IgD-negative memory B cell (primary cell): ENCODE measurements around the gene BAG3. TPM values are rescaled to one million over a fixed set of nuclear protein-coding genes. Genes with fewer than 3 reads are reported as not detected.
A peak's percentile ranks its signal among the peaks of the same experiment; 100 is the strongest.
"Not testable (repeated sequence)": the region's sequence is repeated elsewhere in the genome, so short reads cannot be mapped to it uniquely, and the experiment has no call there.

Experiments
- H3K27ac Mint-ChIP-seq, 3 donors: one replicate each; pipeline ENCODE4 v1.8.0; 2020 to 2022; ENCODE audit warnings: mild to moderate bottlenecking in 3 of 3, mixed read lengths in 3 of 3, moderate library complexity in 1 of 3
- H3K27me3 Mint-ChIP-seq: one replicate; pipeline ENCODE4 v1.8.0; 2021; ENCODE audit warnings: mixed read lengths
- H3K36me3 Mint-ChIP-seq: one replicate; pipeline ENCODE4 v1.8.0; 2020; ENCODE audit warnings: mild to moderate bottlenecking, mixed read lengths
- H3K4me1 Mint-ChIP-seq, 3 donors: one replicate each; pipeline ENCODE4 v1.8.0; 2020 to 2022; ENCODE audit warnings: mixed read lengths in 3 of 3, mild to moderate bottlenecking in 1 of 3
- H3K4me3 Mint-ChIP-seq, 4 donors: one replicate each; pipeline ENCODE4 v1.8.0; 2020 to 2022; ENCODE audit warnings: mild to moderate bottlenecking in 4 of 4, mixed read lengths in 4 of 4, moderate library complexity in 3 of 4
- H3K9me3 Mint-ChIP-seq, 3 donors: one replicate each; pipeline ENCODE4 v1.8.0; 2020 to 2021; ENCODE audit warnings: mixed read lengths in 3 of 3, mild to moderate bottlenecking in 1 of 3
- polyA plus RNA-seq: library from polyadenylated mRNA; unstranded; fragments of 300-500 nt; fragmentation: Illumina TruSeq; gene quantifications from one replicate; pipeline ENCODE4 v1.2.3, GENCODE V29; 2021

BAG3 gene
- polyA plus RNA-seq, 1 donor from 2014 or later = 3.9 TPM

DNA sequence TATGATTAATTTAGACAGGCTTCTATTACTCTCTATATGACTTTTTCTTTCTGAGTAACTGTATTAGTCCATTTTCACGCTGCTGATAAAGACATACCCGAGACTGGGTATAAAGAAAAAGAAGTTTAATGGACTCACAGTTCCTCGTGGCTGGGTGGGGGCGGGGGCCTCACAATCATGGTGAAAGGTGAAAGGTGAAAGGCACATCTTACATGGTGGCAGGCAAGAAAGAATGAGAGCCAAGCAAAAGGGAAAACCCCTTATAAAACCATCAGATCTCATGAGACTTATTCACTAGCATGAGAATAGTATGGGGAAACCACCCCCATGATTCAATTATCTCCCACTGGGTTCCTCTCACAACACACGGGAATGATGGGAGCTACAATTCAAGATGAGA lies 56.2 kb downstream of the BAG3 start:
- H3K27me3 Mint-ChIP-seq, H3K36me3 Mint-ChIP-seq: not testable (repeated sequence)
- Mint-ChIP-seq H3K4me3 (peak overlapping the region in 2 of 4 donors; percentile 59 to 81), H3K9me3 (peaks cover 4 to 12% (median 11%) of the 10 kb centered on the region in 3 donors), H3K27ac (peak overlapping the region in 1 of 3 donors; percentile 84), H3K4me1 (peaks cover 38 to 56% (median 55%) of the 10 kb centered on the region in 3 donors)

DNA sequence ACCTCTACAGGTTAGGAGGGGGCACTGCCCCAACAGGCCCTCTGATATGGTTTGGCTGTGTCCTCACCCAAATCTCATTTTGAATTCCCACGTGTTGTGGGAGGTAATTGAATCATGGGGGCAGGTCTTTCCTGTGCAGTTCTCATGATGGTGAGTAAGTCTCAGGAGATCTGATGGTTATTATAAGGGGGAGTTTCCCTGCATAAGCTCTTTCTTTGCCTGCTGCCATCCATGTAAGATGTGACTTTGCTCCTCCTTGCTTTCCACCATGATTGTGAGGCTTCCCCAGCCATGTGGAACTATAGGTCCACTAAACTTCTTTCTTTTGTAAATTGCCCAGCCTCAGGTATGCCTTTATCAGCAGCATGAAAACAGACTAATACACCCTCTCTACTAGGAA lies 59.8 kb downstream of the BAG3 start:
- H3K4me3 Mint-ChIP-seq, H3K36me3 Mint-ChIP-seq, H3K27me3 Mint-ChIP-seq: not testable (repeated sequence)
- Mint-ChIP-seq H3K9me3 (peaks cover 4 to 12% (median 10%) of the 10 kb centered on the region in 3 donors), H3K4me1 (peaks cover 22 to 45% (median 39%) of the 10 kb centered on the region in 3 donors), H3K27ac (peak overlapping the region in 1 of 3 donors; percentile 49)

DNA sequence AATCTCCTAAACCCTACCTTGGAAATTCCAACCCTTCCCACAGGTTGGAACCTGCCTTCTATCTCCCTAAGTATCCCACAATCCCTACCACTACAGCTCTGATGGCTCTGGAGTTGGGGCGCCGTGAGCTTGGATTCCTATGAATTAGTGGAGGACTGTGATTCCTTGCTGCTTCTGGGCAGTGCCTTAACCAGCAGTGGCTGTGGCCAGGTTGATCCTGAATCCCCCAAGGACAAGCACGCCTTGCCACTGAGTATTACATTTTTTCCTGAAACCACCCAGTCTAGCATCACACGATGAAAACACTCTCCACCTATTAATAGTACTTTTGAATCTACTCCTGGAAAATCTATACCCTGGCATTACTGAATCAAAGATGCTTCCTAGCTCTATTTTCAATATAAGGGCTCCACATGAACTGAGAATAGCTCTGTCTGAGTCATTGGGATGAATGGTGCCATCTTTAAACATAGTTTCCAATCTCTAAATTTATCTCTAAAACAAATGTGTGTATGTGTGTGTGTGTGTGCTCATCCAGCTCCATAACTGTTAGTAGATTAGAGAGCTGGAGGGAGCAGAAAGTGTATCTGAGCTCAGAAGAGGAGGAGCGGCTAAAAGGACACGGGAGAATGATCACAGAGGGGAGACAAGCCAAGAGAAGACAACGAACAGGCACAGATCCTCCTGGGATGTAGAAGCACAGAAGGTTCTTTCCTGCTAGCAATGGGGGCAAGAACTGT lies 62.7 kb downstream of the BAG3 start:
- peak overlapping the region in 1 of 3 donors; percentile 64 for H3K27ac Mint-ChIP-seq
- H3K4me3 Mint-ChIP-seq = peak overlapping the region in 1 of 4 donors; percentile 65
- peaks cover 0 to 3% (median 0%) of the 10 kb centered on the region in 3 donors for H3K9me3 Mint-ChIP-seq
- H3K27me3 Mint-ChIP-seq = no peaks in the 10 kb centered on the region
- H3K36me3 Mint-ChIP-seq = peaks cover 5% of the 10 kb centered on the region
- peaks cover 20 to 29% (median 23%) of the 10 kb centered on the region in 3 donors for H3K4me1 Mint-ChIP-seq

DNA sequence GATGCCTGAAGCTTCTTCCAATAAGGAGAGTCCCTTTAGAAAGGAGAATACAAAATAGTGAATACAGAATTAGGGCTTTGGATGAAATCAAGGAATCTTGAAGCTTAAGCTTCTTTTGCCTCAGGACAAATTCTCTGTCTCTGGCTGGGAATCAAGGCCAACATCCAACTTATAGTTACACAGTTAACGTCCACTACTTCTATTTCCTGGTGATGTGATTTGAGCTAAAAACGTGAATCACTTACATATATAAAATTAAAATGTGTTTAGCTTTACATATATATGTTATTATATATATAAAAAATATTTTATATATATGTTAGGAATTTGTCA lies 63.3 kb downstream of the BAG3 start:
- peak overlapping the region in 1 of 3 donors; percentile 64 for H3K27ac Mint-ChIP-seq
- H3K4me1 Mint-ChIP-seq = peaks cover 16 to 23% (median 18%) of the 10 kb centered on the region in 3 donors
- H3K4me3 Mint-ChIP-seq = no peak overlapping the region
- peaks cover 0 to 3% (median 0%) of the 10 kb centered on the region in 3 donors for H3K9me3 Mint-ChIP-seq
- no peaks in the 10 kb centered on the region for H3K27me3 Mint-ChIP-seq
- peaks cover 5% of the 10 kb centered on the region for H3K36me3 Mint-ChIP-seq

DNA sequence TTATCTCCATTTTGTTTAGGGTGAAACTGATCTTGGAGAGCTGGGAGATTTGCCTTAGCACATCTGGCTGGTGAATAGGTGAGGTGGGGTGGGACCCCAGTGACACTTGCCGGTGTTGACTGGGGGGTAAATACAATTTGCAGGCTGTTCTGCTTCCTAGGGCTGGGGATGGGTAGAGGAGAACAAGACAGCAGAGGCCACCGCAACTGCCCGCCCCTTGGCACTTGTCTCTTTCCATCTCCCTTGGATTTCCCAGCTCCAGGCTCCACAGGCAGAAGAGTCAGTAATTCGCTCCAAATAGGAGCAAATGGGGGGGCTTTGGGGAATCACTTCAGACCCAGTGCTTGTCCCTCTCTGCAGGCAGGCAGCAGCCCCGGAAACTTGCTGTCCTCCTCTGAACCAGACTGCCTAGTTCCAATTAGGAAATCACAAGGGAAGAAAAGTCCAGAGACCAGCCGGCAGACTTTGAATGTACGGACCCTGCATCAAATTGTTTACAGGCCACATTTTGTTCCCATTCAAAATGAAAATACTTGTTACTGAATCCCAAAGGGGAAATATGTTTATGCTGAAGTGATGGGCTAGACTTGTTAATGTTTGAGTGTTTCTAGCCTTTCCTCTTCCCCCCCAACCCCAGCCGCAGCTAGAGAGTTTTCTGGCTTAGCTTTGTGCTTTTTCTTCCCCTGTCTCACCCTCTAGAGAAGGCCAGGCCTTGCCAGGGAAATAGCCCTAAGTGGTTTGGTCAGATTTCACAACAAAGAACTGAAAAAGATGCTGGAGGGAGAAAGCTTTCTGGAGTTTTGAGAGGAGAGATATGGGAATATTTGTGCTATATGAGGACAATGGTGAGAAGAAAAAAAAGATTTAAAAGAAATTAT lies 64.7 kb downstream of the BAG3 start:
- Mint-ChIP-seq H3K27ac (peak overlapping the region in 2 of 3 donors; percentile 10 to 26), H3K4me3 (no peak overlapping the region), H3K9me3 (peaks cover 0 to 3% (median 0%) of the 10 kb centered on the region in 3 donors), H3K4me1 (peaks cover 9 to 18% (median 15%) of the 10 kb centered on the region in 3 donors), H3K36me3 (peaks cover 5% of the 10 kb centered on the region), H3K27me3 (no peaks in the 10 kb centered on the region)

DNA sequence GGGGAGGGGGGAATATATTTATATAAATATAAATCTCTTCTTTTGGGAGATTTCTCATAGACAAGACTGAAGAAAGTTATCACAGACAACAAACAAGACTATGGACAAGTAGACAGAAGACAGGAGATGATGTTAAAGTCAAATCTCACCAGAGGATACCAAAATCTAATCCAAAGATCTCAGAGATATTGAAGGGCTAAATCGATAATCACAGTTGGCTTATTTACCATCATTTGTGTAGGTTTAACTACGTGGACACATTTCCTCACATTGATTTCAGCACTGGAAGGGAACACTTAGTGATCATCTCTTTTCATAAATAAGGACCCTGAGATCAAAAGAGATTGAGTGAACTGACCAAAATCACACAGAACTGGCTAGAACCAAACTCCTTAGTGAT lies 72.0 kb downstream of the BAG3 start:
- Mint-ChIP-seq H3K4me3 (peak overlapping the region in 1 of 4 donors; percentile 71), H3K9me3 (no peaks in the 10 kb centered on the region), H3K36me3 (no peaks in the 10 kb centered on the region), H3K27ac (peak overlapping the region in 2 of 3 donors; percentile 21 to 86), H3K4me1 (peaks cover 33 to 42% (median 36%) of the 10 kb centered on the region in 3 donors), H3K27me3 (no peaks in the 10 kb centered on the region)

DNA sequence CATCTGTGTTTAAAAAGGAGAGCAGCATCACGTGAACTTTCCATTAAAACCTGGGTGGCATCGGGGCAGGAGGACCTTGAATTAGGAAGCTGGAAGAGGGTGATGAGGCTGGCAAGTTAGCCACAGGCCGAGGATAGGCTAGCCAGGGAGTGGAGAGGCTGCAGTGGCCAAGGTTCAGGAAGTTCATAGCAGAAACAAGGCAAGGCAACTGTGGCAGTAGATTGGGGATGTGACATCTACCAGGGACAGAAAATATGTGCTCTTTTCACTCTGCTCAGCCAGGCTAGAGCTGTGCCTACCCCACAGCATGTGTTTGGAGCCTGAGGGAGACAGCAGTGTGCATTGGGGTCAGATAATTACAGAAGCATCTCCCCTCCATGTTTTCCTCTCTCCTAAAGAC lies 72.4 kb downstream of the BAG3 start:
- Mint-ChIP-seq H3K9me3 (no peaks in the 10 kb centered on the region), H3K4me3 (peak overlapping the region in 2 of 4 donors; percentile 14 to 71)

DNA sequence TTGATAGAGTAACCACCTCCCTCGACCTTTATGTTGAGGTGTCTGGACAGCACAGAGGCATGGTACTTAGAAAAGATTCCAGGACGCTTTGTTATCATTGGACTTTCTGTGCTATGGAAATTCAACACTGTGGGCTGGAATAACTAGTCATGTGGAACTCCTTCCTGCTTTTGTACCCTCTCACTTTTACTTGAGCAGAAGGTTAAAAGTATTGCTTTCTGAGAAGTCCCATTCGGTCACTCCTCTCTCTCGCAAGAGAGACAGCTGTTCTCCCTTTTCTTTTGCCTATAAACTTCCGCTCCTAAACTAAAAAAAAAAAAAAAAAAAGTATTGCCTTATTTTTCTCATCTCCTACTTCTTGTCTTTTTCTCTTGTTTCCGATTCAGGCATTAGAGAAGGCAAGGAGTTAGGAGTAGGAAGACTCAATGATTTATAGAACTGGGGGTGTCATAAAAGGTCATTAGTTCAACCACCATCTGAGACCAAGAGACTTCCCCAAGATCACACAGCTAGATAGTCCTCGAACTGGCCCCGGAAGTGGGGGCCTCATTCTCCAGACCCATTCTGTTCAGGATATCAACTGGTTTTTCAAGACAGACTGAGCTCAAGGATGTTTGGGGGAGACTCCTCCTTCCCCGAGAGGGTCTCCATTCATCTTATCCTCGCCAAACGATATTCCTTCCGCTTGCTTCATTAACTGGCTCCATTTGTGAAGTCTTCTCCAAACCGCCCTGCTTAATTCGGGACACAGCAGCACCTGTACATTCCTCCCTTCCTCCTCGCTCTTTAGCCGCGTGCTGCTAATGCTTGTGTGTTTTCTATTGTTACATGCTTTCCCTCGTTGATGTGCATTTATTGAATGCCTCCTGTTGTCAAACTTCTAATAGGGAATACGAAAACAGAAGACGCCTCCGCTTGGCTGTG lies 73.7 kb downstream of the BAG3 start:
- H3K27ac Mint-ChIP-seq = peak overlapping the region; percentile 21 to 99 (median 96)
- no peaks in the 10 kb centered on the region for H3K36me3 Mint-ChIP-seq
- H3K9me3 Mint-ChIP-seq = no peaks in the 10 kb centered on the region
- no peaks in the 10 kb centered on the region for H3K27me3 Mint-ChIP-seq
- H3K4me1 Mint-ChIP-seq = peaks cover 40 to 50% (median 42%) of the 10 kb centered on the region in 3 donors
- peak overlapping the region; percentile 71 to 95 (median 84) for H3K4me3 Mint-ChIP-seq

More for the DNA sequence above, 72.4 kb downstream of the BAG3 start:
- Mint-ChIP-seq H3K36me3 (no peaks in the 10 kb centered on the region), H3K27me3 (no peaks in the 10 kb centered on the region), H3K27ac (peak overlapping the region; percentile 21 to 99 (median 86)), H3K4me1 (peaks cover 37 to 46% (median 39%) of the 10 kb centered on the region in 3 donors)

DNA sequence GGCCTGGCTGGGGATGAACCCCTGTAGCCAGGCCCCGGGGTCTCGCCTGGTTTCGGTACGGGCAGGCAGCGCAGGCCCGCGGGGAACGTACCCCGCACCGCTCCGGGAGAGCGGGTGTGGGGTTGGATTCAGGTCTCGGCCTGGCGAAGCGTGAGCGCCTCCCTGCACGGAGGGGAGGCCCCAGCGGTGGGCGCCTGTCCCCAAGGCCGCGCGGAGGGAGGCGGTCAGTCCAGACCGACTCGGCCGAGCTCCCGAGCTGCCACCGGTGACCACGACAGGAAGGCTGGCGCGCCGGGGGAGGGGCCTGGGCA lies 74.3 kb downstream of the BAG3 start:
- Mint-ChIP-seq H3K36me3 (no peaks in the 10 kb centered on the region), H3K27me3 (no peaks in the 10 kb centered on the region), H3K27ac (peak overlapping the region; percentile 21 to 99 (median 96)), H3K4me1 (peaks cover 40 to 46% (median 42%) of the 10 kb centered on the region in 3 donors), H3K9me3 (no peaks in the 10 kb centered on the region), H3K4me3 (peak overlapping the region; percentile 71 to 95 (median 84))

DNA sequence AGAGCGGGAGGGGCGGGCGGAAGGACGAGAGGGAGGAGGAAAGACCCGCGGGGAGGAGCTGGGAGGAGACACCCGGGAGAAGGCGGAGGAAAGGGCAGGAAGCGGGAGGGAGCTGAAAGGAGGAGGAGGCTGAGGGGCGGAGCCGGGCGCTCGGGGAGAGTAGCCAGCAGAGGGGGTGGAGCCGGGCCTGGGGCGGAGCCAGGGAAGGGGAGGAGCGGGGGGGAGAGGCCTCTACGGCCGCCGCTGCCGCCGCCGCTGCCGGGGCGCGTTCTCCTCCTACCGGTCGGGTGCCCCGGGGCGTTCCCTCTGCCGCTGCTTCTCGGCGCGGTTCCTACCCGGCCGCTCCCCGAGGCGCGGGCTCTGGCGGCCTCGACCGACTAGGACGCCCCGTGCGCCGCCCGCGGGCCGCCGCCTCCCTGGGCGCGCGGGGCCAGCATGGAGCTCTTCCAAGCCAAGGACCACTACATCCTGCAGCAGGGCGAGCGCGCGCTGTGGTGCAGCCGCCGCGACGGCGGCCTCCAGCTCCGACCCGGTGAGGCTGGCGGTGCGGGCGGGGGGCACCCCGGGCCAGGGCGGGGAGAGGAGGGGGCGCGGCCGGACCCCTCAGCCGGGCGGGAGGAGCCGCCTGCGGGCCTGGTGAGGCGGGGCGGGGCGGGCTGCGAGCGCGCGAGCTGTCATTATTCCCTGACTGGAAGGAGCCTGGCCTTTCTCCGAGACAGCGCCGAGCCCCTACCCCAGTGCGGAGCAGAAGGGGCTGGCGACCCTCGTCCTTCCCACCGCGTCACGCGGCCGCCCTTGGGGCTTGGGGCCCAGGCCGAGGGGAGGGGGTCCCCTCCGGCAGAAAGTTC lies 74.9 kb downstream of the BAG3 start, which contains the start of gene INPP5F:
TSS of gene INPP5F (plus strand) at position 223 of the 848 bp plus-strand sequence. CDS start at position 436, 213 bp downstream.
- H3K4me3 Mint-ChIP-seq = peak within 1 kb of the TSS; percentile 88 to 99 (median 94)
- H3K27me3 Mint-ChIP-seq = no peaks in the 10 kb centered on the region
- H3K36me3 Mint-ChIP-seq = no peaks in the 10 kb centered on the region
- H3K27ac Mint-ChIP-seq = peak within 1 kb of the TSS; percentile 21 to 99 (median 96)
- peaks cover 40 to 44% (median 42%) of the 10 kb centered on the region in 3 donors for H3K4me1 Mint-ChIP-seq
- H3K9me3 Mint-ChIP-seq = no peaks in the 10 kb centered on the region

DNA sequence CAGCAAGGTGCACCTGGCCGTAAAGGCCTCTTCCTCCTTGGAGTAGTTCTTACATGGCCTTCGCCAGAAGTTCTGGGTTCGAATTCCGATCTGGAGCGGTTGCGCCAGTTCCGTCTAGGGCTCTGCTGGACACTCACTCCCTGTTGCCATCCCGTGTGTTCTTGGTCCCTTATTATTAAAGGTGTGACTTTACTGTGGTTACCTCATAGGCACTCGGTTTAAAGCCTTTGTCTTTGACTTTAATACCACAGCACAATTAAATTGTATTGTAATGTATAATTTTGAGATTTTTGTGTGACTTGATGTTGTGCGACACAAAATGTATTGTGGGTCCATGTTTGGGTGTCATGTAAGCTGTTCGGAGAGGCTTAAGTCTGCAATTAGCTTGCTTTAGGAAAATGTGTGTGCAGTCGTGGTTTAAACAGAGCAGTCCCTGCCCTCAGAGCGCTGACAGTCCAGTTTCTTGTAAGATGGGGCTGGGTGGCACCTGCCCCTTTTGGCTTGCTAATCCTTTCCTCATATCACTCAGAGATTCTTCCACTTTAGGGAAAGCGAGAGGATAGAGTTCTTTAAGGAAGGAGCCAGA lies 75.6 kb downstream of the BAG3 start:
- no peaks in the 10 kb centered on the region for H3K27me3 Mint-ChIP-seq
- H3K4me1 Mint-ChIP-seq = peaks cover 42 to 44% (median 42%) of the 10 kb centered on the region in 3 donors
- no peaks in the 10 kb centered on the region for H3K9me3 Mint-ChIP-seq
- H3K4me3 Mint-ChIP-seq = peak overlapping the region; percentile 88 to 99 (median 94)
- no peaks in the 10 kb centered on the region for H3K36me3 Mint-ChIP-seq
- H3K27ac Mint-ChIP-seq = peak overlapping the region; percentile 10 to 84 (median 77)
